AG04449 (cell line): Measurements from ENCODE around the gene ZNF474.

Source experiments
- CTCF ChIA-PET: fragments of 350-600 bp; formaldehyde crosslinking; extraction: SDS; loops from one replicate; lab custom pipeline; 2021; ENCODE audit warnings: antibody characterized with exemption; lab: Yijun Ruan, JAX
- POLR2A ChIA-PET: fragments of 400-600, 350-600 bp; formaldehyde crosslinking; extraction: SDS; loops from one replicate; lab custom pipeline; 2020; ENCODE audit warnings: antibody characterized with exemption, inconsistent platforms; lab: Yijun Ruan, JAX
- DNase-seq: peaks from one replicate; pipeline ENCODE4 v3.0.0-alpha.2; 2010; ENCODE audit warnings: low read depth, low spot score
- H3K4me3 ChIP-seq: 2 replicates; pipeline ENCODE4 v1.5.1; 2011; ENCODE audit warnings: low read depth, mild to moderate bottlenecking, control low read depth, low read length
- CTCF ChIP-seq: IDR thresholded peaks from one replicate; pipeline ENCODE4 v1.5.1; 2011; ENCODE audit warnings: mild to moderate bottlenecking, moderate library complexity, low read length, control low read depth, inconsistent platforms; ENCODE audit not compliant: insufficient read depth; ENCODE audit errors: missing control alignments

ZNF474 gene

GRCh38 chr5:122180863-122181548 lies 51.7 kb downstream of the ZNF474 start:
- no peak for TF ChIP-seq CTCF
- peak overlapping the region; percentile 7 for H3K4me3 ChIP-seq
- ChIA-PET CTCF (interaction anchor here (0.7 to 3.8 kb wide), 5 partner anchors 14 to 219 kb away, joined by 3 to 26 read pairs (median 5); no protein-coding TSS in a partner anchor), POLR2A (interaction anchor here (0.8 kb wide), 1 partner anchor 103 kb away, joined by 3 read pairs; the partner anchor contains the start of gene LOX)
- DNase-seq: no peak

- TF ChIP-seq CTCF: no peak
- peak overlapping the region; percentile 7; the same call in 1 of the 2 replicates for H3K4me3 ChIP-seq
- CTCF ChIA-PET: interaction anchor here (1.0 to 3.8 kb wide), 6 partner anchors 13 to 219 kb away, joined by 3 to 26 read pairs (median 7); no protein-coding TSS in a partner anchor
- no peak for DNase-seq
- POLR2A ChIA-PET: interaction anchor here (0.8 to 1.7 kb wide), 5 partner anchors 11 to 109 kb away, joined by 3 to 15 read pairs (median 3); partner anchors contain the start of gene LOX
Observed at GRCh38 chr5:122181863-122182262, 52.5 kb downstream of the ZNF474 start.

GRCh38 chr5:122182491-122182921 lies 53.2 kb downstream of the ZNF474 start:
- no peak for DNase-seq
- ChIA-PET POLR2A (interaction anchor here (0.8 to 1.7 kb wide), 5 partner anchors 12 to 110 kb away, joined by 3 to 15 read pairs (median 3); partner anchors contain the start of gene LOX), CTCF (interaction anchor here (0.9 to 3.8 kb wide), 5 partner anchors 13 to 216 kb away, joined by 3 to 26 read pairs (median 9); no protein-coding TSS in a partner anchor)
- peak overlapping the region; percentile 18; the same call in 1 of the 2 replicates for H3K4me3 ChIP-seq
- no peak for TF ChIP-seq CTCF

GRCh38 chr5:122183098-122183787 lies 53.9 kb downstream of the ZNF474 start:
- CTCF ChIA-PET: interaction anchor here (0.9 to 3.8 kb wide), 4 partner anchors 12 to 217 kb away, joined by 3 to 26 read pairs (median 6); no protein-coding TSS in a partner anchor
- no peak for TF ChIP-seq CTCF
- no peak overlapping the region for H3K4me3 ChIP-seq
- POLR2A ChIA-PET: interaction anchor here (1.2 to 1.7 kb wide), 5 partner anchors 12 to 110 kb away, joined by 3 to 15 read pairs (median 3); partner anchors contain the start of gene LOX
- DNase-seq: no peak

- POLR2A ChIA-PET: interaction anchor here (1.2 kb wide), 1 partner anchor 106 kb away, joined by 3 read pairs; the partner anchor contains the start of gene LOX
- no peak for TF ChIP-seq CTCF
- CTCF ChIA-PET: interaction anchor here (0.7 to 1.7 kb wide), 7 partner anchors 9 to 91 kb away, joined by 3 to 7 read pairs (median 5); no protein-coding TSS in a partner anchor
- H3K4me3 ChIP-seq: no peak overlapping the region
- DNase-seq: no peak
Observed at GRCh38 chr5:122183788-122184170, 54.4 kb downstream of the ZNF474 start.
